ENCODE measurements around the gene RXRG.

RXRG gene

GRCh38 chr1:165369255-165369848, 75.6 kb downstream of the RXRG start:
- peak; percentile 41 to 45 for DNase-seq (ENCODE audit: low read depth in 2 of 2)

GRCh38 chr1:165367375-165367993, 77.4 kb downstream of the RXRG start:
- peak; percentile 66 to 80 for DNase-seq (ENCODE audit: low read depth in 2 of 2)

- no peak for DNase-seq (ENCODE audit: low read depth in 2 of 2)
Measured at GRCh38 chr1:165365341-165365740, 79.6 kb downstream of the RXRG start.

GRCh38 chr1:165364568-165365133, 80.3 kb downstream of the RXRG start:
- no peak for DNase-seq (ENCODE audit: low read depth in 2 of 2)

DNA sequence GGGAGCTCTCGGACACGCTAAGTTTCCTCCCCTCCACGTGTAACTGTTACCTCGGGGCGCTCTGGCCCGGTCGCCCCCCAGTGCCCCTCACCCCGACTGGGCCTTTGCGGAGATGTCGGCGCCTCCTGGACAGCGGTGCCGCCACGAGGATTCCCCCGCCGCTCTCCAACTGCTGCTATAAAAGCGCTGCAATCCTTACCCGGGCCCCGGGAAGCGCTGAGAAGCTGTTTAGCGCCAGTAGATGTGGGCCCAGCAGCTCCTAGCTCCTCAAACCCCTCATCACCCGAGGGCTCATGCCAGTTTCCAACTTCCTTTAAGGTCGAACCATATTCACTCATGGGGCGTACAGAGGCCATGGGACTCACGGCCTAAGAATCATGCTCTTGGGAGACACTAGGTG, 88.0 kb downstream of the RXRG start:
- DNase-seq (ENCODE audit: low read depth in 2 of 2), result no peak

DNA sequence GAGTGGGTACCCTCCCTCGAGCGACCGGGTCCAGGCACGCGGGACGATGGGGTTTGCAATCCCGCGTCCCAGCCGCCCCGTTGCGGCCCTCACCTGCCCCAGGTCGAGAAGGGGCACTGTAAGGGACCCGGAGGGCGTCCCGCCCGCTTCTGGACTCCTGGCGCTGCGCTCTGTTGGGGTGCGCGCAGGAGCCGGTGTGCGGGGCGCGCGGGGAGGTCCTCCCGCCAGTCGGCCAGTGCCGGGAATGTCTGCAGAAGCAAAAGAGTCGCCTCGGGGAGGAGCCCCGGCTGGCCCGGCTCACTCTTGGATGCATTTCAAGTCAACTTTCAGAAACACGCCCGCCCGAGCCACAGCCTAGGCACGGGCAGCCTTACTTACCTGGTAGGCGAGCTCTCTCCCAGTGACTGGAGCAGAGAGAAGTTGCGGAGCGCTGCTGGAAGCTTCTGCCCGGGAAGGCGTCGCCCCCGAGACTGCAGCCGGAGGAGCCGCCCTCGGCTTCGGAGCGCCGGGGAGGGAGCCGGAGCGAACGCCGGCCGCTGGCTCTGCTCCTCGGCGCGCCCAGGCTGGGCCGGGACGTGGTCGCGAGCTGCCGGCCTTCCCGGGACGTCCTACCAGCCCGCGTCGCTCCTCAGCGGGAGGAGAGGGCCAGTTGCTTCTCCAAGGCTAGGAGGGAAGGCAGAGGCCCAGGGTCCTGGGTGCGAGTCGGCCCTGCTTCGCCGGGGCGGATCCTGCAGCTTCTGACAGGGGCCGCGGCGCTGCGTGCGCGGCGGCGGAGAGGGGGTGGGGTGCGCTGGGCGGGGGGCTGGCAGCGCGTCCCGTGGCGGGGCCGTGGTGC, 88.7 kb downstream of the RXRG start, which contains the start of gene LMX1A:
TSS of gene LMX1A (minus strand) at position 739 of the 835 bp plus-strand sequence. CDS start 1,156 bp downstream, outside the sequence.
- DNase-seq (ENCODE audit: low read depth in 2 of 2), result no peak

DNA sequence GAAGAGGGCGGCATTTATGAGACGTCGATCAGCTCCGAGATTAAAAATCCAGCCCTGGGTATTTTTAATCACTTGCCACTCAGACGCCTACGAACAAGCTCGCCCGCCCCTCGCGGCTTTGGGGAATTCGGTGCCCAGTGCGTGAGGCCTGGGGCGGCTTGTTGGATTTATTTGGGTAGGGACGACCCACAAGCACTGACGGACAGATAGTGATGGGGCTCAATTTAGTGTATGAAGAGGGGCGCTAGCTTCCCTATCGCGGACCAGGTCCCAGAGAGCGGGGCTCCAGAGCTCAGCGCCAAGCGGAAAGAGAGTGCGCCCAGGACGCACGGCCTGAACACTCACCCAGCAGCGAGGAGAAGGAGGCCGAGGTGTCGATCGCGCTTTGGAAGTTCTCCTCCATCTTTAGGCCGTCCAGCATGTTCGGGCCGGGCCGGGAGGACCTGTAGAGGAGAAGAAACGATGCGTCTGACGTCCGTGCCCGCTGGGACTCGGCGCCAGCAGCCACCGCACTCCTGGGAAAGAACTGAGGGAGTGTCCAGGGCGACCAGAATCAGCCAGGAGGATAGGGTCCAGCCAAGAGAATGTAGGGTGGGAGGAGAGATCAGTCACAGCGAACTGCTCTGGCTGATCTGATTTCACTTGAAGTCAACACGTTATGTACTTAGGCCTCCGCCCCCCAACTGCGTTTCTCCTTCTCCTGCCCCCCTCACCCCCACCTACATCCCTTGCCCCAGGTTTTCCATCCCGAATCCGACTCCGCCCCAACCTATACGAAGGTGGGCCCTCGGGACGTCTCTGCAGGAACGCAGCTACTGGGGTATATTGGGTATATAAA, 89.6 kb downstream of the RXRG start:
- no peak for DNase-seq (ENCODE audit: low read depth in 2 of 2)

DNA sequence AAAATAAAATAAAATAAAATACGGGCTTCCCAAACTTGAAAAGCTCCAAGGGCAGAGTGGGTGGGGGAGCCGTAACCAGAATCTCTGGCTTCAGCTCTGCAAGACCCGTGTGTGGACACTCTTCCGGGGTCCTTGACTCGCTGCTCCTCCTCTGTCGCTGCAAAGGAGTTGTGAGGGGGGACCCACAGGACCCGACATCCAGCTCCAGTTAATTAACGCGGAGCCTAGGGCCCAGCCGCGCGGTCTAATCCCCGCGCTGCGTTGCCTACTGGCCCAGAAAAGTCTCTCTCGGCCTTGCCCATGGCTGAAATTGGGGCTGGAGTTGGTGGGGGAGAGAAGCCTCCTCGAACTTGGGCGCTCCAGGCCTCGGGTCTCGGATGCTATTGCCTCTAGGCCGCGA, 90.2 kb downstream of the RXRG start:
- DNase-seq (ENCODE audit: low read depth in 2 of 2), result no peak

- DNase-seq (ENCODE audit: low read depth in 2 of 2), result no peak
Measured at GRCh38 chr1:165353731-165354671, 90.9 kb downstream of the RXRG start.

- no peak for DNase-seq (ENCODE audit: low read depth in 2 of 2)
Measured at GRCh38 chr1:165352442-165353293, 92.3 kb downstream of the RXRG start.

DNA sequence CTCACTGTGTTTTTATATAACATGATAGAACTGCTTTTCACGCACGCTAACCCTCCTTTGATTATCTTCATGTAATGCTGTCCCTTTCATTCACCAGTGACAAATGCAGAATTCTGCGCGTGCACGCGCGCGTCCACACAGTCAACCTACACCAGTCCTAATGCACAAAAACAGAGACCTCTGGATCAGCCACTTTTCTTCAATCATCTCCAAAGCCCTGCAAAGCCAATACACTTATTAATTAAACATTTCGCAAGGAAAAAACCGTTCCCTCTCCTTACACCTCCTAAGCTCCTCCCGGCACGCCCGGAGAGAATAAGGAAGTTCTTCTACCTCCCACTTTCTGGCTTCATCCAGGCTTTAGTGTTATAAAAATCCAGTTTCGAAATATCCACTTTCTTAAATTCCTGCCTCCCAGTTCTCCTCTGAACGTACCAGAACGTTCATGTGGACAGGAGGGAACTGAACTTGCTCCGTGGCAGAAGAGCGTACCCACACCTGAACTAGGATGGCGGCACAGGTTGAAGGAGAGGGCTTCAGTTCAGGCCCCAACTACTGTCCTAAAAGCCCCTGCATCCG, 93.0 kb downstream of the RXRG start:
- DNase-seq (ENCODE audit: low read depth in 2 of 2), result no peak
